ENCODE results near the gene ISG20.

The ISG20 gene

GRCh38 chr15:88630141-88630721, 8.6 kb upstream of the ISG20 start:
- TF ChIP-seq ZFX (IDR thresholded peaks at IDR 0.05; ENCODE audit: borderline replicate concordance) = no peak
- TF ChIP-seq, protein P1, sequence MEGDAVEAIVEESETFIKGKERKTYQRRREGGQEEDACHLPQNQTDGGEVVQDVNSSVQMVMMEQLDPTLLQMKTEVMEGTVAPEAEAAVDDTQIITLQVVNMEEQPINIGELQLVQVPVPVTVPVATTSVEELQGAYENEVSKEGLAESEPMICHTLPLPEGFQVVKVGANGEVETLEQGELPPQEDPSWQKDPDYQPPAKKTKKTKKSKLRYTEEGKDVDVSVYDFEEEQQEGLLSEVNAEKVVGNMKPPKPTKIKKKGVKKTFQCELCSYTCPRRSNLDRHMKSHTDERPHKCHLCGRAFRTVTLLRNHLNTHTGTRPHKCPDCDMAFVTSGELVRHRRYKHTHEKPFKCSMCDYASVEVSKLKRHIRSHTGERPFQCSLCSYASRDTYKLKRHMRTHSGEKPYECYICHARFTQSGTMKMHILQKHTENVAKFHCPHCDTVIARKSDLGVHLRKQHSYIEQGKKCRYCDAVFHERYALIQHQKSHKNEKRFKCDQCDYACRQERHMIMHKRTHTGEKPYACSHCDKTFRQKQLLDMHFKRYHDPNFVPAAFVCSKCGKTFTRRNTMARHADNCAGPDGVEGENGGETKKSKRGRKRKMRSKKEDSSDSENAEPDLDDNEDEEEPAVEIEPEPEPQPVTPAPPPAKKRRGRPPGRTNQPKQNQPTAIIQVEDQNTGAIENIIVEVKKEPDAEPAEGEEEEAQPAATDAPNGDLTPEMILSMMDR (IDR thresholded peaks at IDR 0.05) = no peak
- peak overlapping the region; percentile 13; the same call in 1 of the 2 replicates for H3K27ac ChIP-seq

DNA sequence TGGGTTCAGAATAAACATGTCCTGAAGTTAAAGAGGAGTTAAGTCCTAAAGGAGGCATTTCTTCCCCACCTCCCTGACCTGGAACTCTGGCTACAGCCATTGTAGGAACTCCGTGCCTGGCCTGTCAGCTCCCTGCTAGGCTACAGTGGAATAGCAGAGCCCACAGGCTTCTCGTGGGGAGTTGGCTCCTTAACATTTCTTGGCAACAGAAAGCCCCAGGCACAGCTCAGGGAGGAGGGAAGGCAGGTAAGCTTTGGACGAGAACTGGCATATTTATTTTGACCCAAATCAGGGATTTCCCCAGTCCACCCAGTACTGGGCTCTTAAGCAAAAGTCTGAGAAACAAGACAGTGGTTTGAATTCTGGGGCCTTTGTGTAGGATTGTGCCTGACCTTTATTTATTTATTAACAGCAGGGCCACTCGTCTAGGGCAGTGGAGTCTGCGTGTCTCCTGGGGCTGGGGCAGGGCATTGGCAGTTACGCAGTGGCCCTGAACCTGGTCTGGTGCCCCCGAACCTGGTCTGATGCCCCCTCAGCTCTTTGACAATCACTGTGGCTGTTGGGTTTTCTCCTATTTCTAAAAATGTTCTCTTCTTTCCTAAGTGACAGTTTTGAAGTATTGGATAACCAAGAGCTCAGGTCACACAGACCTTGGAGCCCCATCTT, 7.9 kb upstream of the ISG20 start:
- peak overlapping the region; percentile 13; the same call in 1 of the 2 replicates for H3K27ac ChIP-seq
- TF ChIP-seq, protein P1 (IDR thresholded peaks at IDR 0.05) = no peak
- no peak for TF ChIP-seq ZFX (IDR thresholded peaks at IDR 0.05; ENCODE audit: borderline replicate concordance)

DNA sequence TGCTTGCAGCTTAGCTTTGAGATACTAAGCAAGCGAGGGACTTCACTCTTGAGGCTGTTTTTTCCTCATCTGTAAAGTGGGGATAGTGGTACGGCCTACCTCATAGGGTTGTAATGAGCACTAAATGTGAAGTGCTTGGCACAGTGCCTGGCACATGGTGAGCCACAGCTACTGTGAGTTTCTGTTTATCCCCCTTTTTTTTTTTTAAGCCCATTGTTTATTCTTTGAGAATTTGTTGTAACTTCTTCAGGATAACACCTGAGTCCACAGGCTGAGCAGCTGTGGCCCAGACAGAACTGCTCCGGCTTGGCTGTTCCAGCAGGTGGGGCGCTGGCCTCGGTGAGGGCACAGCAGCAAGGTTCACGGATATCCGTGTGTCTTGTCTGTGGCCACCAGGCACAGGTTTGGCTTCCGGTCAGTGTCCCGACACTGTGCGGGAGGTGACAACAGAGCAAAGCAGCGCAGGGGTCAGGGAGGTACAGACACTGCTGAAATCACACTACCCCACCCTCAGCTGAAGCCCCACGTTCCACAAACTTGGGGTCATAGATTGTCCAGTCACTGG, 7.3 kb upstream of the ISG20 start:
- H3K27ac ChIP-seq = no peak overlapping the region
- TF ChIP-seq, protein P1 (IDR thresholded peaks at IDR 0.05) = no peak
- TF ChIP-seq ZFX (IDR thresholded peaks at IDR 0.05; ENCODE audit: borderline replicate concordance) = no peak

DNA sequence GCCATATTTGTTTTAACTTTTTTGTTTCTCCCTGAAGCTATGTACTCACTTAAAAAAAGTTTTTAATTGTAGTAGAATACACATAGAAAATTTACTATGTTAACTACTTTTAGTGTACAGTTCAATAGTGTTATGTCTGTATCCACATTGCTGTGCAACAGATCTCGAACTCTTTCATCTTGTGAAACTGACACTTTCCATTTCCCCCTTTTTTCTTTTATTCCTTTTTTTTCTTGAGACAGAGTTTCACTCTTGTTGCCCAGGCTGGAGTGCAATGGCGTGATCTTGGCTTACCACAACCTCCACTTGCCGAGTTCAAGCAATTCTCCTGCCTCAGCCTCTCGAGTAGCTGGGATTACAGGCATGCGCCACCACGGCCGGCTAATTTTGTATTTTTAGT, 6.0 kb upstream of the ISG20 start:
- H3K27ac ChIP-seq = peak overlapping the region; percentile 28; the same call in 1 of the 2 replicates

GRCh38 chr15:88634449-88634848, 4.4 kb upstream of the ISG20 start:
- no peak overlapping the region for H3K27ac ChIP-seq

DNA sequence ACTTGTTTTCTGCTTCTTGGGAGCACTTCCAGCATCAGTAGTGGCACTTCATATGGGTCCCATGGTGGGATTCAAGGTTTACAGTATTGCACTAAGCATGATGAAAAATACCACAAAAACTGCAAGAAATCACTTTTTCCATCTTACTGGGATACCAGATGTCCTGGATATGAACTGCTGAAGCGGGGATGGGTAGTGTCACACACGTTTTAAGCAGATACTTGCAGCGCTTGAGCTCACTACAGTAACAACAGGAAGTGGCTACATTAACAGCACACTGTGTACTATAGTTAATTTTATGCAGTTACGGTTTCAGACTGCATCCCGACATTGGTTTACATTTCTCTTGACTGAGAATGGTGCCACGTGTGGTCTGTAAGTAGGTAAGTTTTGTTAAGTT, 3.5 kb upstream of the ISG20 start:
- H3K27ac ChIP-seq = peak overlapping the region; percentile 88
- TF ChIP-seq, protein P1 (IDR thresholded peaks at IDR 0.05) = no peak
- no peak for TF ChIP-seq ZFX (IDR thresholded peaks at IDR 0.05; ENCODE audit: borderline replicate concordance)

More at GRCh38 chr15:88634449-88634848, 4.4 kb upstream of the ISG20 start:
- no peak for TF ChIP-seq ZFX (IDR thresholded peaks at IDR 0.05; ENCODE audit: borderline replicate concordance)

- peak overlapping the region; percentile 88 for H3K27ac ChIP-seq
- TF ChIP-seq, protein P1 (IDR thresholded peaks at IDR 0.05) = no peak
- no peak for TF ChIP-seq ZFX (IDR thresholded peaks at IDR 0.05; ENCODE audit: borderline replicate concordance)
Measured at GRCh38 chr15:88636050-88636449, 2.8 kb upstream of the ISG20 start.

DNA sequence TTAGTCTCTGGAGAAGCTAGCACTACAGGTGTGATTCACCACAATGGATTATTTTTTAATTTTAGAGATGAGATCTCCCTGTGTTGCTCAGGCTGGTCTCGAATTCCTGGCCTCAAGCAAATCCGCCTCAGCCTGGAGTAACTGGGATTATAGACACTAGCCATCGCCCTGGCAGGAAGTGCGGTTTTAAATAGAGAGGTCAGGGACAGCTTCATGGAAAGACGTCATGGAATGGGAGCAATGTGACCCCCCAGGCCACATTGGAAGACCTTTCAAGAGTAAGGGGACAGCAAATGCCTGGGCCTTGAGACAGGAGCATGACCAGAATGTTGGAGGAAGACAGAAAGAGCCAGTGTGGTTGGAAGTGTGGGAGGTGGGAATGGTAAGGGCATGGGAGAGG, 2.2 kb upstream of the ISG20 start:
- TF ChIP-seq, protein P1 (IDR thresholded peaks at IDR 0.05) = no peak
- TF ChIP-seq ZFX (IDR thresholded peaks at IDR 0.05; ENCODE audit: borderline replicate concordance) = no peak
- H3K27ac ChIP-seq = peak overlapping the region; percentile 88

Data from 22Rv1 (cell line).